ENCODE measurements around the gene RTN1.
"Not testable (repeated sequence)": the region's sequence is repeated elsewhere in the genome, so short reads cannot be mapped to it uniquely, and the experiment has no call there.

Gene RTN1

DNA sequence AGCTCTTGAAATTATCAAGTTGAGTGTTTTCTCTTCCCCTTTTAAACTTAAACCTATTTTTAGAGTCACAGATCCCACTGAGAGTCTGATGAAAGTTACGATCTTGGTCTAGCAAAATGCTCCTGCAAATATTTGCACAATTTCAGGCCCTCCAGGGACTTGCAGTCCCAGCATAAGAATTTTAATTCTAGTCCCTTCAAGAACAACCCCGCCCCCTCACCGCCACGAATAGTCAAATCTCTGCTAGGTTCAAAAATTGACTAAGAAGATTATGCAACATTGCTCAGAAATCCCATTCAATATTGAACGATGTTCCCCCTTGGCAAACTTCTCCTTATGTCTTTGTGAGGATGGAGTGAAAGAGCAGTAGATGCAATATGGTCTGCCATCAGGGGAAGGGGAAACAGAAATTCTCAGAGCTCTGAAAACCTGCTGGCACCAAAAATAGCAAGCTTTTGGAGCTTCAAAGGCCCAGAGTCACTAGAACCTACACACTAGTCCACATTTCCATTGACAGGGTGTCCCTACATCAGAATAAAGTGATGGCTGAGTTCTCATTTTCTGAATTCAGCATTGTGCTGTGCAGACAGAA is 166.4 kb downstream of the RTN1 start:
- no peak for DNase-seq (ENCODE audit: low spot score)

DNA sequence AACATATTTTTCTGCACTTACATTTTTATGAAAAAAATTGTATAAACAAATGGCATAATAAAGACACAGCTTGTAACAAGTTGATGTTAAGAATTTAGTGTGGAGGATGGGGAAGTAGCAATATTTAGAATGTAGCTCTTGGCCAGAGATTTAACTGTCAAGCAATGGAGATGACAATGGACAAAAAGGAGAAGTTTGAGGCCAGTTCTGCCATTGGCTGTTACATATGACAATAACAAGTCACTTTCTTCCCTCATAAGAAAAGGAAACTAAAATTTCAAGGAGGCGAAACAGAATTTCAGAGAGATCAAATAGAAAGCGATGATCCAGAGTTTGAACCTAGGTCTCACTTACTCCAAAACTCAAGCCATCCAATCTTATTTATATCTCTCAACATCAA is 171.1 kb downstream of the RTN1 start:
- no peak for DNase-seq (ENCODE audit: low spot score)

DNA sequence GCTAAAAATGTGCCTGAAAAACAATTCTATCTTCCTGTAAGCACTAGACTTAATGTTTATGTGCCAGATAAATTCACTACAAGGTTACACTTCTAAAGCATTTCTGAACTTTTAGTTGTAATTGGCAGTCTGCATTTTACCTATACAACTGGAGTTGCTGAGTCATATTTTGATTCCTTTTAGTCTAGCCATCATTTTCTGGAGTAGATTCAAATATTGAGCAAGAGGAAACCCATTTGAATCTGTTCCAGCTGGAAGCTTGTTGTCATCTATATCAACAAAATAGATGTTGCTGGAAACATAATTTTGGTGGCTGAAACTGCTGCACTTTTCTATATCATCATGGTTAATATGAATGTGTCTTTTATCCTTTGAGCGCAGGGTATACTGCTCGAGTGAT is 171.8 kb downstream of the RTN1 start:
- no peak for DNase-seq (ENCODE audit: low spot score)

DNA sequence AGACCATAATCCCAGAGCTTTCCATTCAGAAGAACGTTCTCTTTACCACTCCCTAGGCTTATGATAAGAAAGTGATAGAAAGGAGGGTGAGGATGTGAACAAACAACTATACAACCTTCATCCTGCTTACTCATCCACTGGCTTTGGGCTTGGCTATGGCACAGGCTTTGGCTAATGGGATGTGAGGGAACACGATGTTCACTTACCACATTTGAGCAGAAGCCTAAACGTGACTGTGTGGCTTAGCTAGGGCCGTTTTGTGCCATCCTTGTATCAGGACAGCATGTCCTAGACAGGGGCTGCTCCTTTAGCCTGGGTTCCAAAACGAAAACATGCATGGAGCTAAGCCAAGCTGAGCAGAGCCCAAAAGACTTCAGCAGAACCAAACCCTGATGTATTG is 175.4 kb downstream of the RTN1 start:
- no peak for DNase-seq (ENCODE audit: low spot score)

DNA sequence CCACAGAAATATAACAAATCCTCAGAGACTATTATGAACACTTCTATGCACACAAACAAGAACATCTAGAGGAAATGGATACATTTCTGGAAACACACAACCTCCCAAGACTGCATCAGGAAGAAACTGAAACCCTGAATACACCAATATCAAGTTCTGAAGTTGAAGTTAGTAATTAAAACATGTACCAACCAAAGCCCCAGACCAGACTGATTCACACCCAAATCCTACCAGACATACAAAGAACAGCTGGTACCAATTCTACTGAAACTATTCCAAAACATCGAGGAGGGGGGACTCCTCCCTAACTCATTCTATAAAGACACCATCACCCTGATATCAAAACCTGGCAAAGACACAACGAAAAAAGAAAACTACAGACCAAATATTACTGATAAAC is 179.3 kb downstream of the RTN1 start:
- DNase-seq (ENCODE audit: low spot score) = no peak

DNA sequence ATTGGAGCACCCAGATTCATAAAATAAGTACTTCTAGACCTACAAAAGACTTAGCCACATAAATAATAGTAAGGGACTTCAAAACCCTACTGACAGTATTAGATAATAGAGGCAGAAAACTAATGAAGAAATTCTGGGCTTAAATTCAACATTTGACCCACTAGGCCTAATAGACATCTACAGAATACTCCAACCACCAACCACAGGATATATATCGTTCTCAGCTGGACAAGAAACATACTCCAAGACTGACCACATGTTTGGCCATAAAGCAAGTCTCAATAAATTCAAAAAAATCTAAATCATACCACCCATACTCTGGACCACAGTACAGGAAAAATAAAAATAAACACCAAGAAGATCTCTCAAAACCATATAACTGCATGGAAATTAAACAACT is 180.2 kb downstream of the RTN1 start:
- DNase-seq (ENCODE audit: low spot score) = no peak

DNA sequence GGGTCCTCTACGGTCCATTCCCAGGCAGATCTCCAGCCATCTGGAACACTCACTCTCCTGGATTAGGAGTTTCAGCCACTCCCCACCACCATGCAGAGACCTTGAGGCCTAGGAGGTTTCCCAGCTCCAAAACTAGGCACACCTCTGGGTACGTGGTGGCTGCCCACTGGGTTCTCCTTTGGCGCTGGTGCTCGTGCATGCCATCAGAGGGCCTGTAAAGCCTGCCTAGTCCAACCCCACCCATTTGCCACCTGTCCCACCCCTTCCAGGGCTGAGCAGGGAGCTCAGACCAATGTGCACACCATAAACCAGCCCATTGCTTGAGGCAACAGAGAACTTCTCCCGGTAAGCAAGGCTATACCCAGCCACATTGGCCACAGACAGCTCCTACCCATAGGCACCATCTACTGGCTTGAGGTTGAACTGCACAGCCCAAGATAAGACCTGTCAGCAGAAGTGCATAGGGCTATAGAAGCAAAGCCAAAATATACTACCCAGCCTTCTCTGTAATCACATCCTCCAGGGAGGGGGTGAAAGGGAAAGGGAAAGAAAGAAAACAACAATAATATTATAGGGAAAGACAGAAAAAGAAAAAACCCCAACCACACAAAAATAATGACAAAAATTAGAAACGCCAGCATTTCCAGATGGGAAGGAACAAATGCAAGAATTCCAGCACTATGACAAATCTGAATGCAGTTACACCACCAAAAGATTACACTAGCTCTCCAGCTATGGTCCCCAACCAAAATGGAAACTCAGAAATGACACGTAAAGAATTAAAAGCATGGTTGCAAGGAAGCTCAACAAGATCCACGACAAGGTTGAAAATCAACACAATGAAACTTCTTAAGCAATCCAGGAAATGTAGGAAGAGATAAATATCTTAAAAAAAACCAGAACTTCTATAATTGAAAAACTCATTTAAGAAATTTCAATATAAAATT is 182.1 kb downstream of the RTN1 start:
- DNase-seq (ENCODE audit: low spot score) = peak; percentile 49

DNA sequence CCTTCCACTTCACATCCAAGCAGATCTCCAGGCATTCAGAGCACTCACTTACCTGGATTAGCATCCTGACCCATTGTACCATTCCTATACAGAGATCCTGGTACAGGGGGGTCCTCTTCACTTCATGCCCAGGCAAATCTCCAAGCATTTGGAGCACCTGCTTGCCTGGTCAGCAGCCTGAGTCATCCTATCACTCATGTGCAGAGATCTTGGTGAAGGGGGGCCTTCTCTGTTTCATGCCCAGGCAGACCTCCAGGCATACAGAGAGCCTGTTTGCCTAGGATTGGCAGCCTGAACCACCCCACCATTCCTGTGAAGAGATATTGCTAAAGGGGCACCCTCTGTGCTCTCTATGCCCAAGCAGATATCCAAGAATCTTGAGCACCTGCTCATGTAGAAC is 182.9 kb downstream of the RTN1 start:
- DNase-seq (ENCODE audit: low spot score) = no peak

- DNase-seq (ENCODE audit: low spot score) = no peak
Observed at GRCh38 chr14:59679872-59680271, 190.7 kb downstream of the RTN1 start.

GRCh38 chr14:59678352-59678751 is 192.2 kb downstream of the RTN1 start:
- DNase-seq (ENCODE audit: low spot score) = no peak

DNA sequence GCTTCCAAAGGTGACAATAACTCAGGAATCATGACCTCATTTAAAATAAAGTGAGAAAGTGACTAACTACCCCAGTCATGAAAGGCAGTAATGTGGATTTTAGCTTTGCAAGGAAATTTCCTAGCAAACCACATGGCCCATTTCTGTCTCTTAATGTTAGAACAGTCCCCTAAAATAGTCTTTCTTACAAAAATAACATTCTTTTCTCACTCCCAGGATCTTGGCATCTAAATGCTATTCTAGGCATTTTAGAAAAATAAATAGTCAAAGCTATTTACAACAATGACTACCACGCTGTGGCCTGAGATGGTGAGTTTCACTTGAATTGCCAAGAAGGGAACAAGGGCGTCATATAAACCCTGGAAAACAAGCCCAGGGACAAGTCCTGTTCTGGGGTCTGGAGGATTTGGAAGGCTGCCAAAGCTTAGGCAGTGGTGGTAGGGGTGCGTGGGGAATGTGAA is 192.8 kb downstream of the RTN1 start:
- no peak for DNase-seq (ENCODE audit: low spot score)

DNA sequence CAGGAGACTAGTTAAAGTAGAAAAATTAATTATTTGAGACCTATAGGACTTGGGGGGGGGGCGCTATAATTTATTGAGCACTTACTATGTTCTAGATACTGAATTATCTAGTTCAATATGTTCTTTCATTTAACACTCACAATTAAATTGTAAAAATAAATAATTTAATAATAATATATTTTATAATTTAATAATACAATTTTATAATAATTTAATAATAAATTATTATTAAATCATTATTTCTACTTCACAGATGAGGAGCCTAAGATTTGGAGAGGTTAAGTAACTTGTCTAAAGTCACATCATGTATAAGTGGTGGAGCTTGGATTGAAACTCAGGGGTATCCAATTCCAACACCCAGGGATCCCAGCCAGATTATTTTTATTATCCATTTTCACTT is 195.2 kb downstream of the RTN1 start:
- no peak for DNase-seq (ENCODE audit: low spot score)

GRCh38 chr14:59664741-59665140 is 205.8 kb downstream of the RTN1 start:
- no peak for DNase-seq (ENCODE audit: low spot score)

GRCh38 chr14:59657769-59658168 is 212.8 kb downstream of the RTN1 start:
- no peak for DNase-seq (ENCODE audit: low spot score)

DNA sequence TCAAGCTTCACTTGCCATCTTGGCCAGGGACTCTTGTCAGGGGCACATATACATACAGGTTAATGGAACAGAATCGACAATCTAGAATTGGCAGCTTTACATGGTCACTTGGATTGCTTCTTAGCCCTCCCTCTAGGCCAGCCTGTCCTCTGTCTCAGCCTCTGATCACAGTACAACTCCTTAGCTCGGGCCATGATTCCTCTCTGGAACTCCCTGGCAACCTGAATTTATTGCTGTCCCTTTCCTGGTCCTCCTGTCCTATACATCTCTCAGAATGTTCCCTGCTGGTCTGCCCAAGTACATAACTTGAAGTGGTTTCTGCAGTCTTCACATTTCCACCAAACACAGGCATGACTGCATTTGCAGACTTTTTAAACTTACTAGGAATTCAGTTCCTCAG is 214.1 kb downstream of the RTN1 start:
- DNase-seq (ENCODE audit: low spot score) = no peak

DNA sequence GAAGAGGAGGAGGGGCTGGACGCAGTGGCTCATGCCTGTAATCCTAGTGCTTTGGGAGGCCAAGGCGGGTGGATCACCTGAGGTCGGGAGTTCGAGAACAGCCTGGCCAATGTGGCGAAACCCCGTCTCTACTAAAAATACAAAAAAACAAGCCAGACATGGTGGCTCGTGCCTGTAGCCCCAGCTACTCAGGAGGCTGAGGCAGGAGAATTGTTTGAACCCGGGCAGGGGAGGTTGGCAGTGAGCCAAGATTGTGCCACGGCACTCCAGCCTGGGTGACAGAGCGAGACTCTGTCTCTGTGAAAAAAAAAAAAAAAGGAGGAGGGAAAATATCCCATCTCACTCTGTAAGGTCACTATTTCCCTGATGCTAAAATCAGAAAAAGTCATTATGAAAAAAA is 216.4 kb downstream of the RTN1 start:
- DNase-seq (ENCODE audit: low spot score) = not testable (repeated sequence)

- DNase-seq (ENCODE audit: low spot score) = not testable (repeated sequence)
Observed at GRCh38 chr14:59646832-59647231, 223.7 kb downstream of the RTN1 start.

GRCh38 chr14:59638885-59639284 is 231.7 kb downstream of the RTN1 start:
- no peak for DNase-seq (ENCODE audit: low spot score)

DNA sequence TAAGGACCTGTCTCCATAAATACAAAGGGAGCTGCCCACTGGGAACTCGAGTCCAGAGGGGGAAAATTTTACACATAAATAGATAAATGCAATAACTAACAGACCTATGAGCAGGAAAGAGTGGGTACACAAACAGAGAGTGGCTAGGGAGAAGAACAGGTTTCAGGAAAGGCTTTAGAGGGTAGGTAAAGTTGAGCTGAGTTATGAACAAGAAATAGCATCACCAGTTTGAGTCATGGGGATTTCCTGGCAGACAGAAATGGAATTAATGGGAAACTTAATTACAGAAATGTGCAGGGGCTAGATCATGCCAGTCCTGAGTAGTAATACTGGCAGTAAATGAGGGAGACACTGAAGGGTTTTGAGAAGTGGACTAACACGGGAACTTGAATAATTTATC is 236.0 kb downstream of the RTN1 start:
- DNase-seq (ENCODE audit: low spot score) = no peak

- DNase-seq (ENCODE audit: low spot score) = no peak
Observed at GRCh38 chr14:59633486-59633885, 237.1 kb downstream of the RTN1 start.

GRCh38 chr14:59632381-59632780 is 238.2 kb downstream of the RTN1 start:
- no peak for DNase-seq (ENCODE audit: low spot score)

GRCh38 chr14:59631237-59631636 is 239.3 kb downstream of the RTN1 start:
- no peak for DNase-seq (ENCODE audit: low spot score)

DNA sequence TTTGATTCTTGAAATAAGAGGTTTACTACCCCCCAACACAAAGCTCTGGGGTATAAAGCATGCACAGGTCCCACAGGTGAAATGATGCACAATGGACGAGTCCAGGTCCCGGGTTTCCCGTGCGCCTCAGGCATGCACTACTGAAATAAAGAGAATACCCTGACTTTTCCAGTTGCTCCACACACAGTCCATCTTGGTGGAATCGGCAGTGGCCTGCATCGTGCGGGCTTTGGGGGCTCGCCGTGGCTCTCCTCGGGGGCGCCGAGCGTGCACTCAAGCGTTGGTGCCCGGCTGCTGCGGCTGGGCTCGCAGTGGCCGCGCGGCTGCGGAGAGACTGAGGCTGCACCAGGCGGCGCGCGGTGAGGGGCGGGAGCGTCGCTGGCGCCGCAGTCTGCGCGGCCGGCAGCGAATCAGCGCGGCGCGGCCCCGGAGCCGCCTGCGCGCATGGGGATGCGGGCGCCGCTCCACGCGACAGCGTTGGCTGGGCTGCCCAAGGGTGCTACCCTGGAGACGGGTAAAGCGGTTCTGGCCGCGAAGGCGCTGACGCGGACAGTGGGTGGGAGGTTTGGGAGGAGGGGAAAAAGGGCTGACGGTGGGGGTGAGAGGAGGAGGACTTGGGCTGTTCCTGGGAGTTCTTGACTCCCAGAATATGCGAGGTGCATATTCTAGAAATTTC is 240.2 kb downstream of the RTN1 start:
- DNase-seq (ENCODE audit: low spot score) = no peak
